Muscle of arm (tissue), 12 donors: Measurements from ENCODE around the gene AZIN2. TPM values are rescaled to one million over a fixed set of nuclear protein-coding genes. Genes with fewer than 3 reads are reported as not detected.

Source experiments
- DNase-seq: peaks from one replicate; pipeline ENCODE4 v3.0.0-alpha.2; 2013
- polyA plus RNA-seq, 12 donors: library from polyadenylated mRNA; unstranded; fragments of 120-200 nt; gene quantifications; one replicate each; pipeline ENCODE4 v1.2.1, GENCODE V29; 2013; ENCODE audit not compliant: insufficient read length in 12 of 12

Gene AZIN2
- polyA plus RNA-seq, 12 donors, result 3.3 to 9.9 (median 5.0) TPM; not detected in 1

GRCh38 chr1:33152685-33153432, 71.9 kb downstream of the AZIN2 start:
- DNase-seq, result no peak

GRCh38 chr1:33153650-33154049, 72.7 kb downstream of the AZIN2 start:
- DNase-seq, result no peak

GRCh38 chr1:33155877-33156538, 75.1 kb downstream of the AZIN2 start:
- no peak for DNase-seq

GRCh38 chr1:33157131-33157530, 76.2 kb downstream of the AZIN2 start:
- no peak for DNase-seq

- no peak for DNase-seq
These were observed 77.4 kb downstream of the AZIN2 start for GRCh38 chr1:33158366-33158765.

- DNase-seq, result no peak
These were observed 78.6 kb downstream of the AZIN2 start for GRCh38 chr1:33159577-33159976.

- peak; percentile 65 for DNase-seq
These were observed 80.2 kb downstream of the AZIN2 start for GRCh38 chr1:33161061-33161681.

GRCh38 chr1:33162141-33162540, 81.2 kb downstream of the AZIN2 start:
- no peak for DNase-seq

GRCh38 chr1:33163621-33164519, 82.9 kb downstream of the AZIN2 start:
- DNase-seq, result no peak

- no peak for DNase-seq
These were observed 84.3 kb downstream of the AZIN2 start for GRCh38 chr1:33165209-33165608.

GRCh38 chr1:33165809-33166208, 84.9 kb downstream of the AZIN2 start:
- DNase-seq, result no peak

GRCh38 chr1:33167650-33168447, 86.9 kb downstream of the AZIN2 start:
- DNase-seq, result no peak

GRCh38 chr1:33168556-33169289, 87.8 kb downstream of the AZIN2 start:
- no peak for DNase-seq

GRCh38 chr1:33169290-33170055, 88.5 kb downstream of the AZIN2 start:
- DNase-seq, result no peak

Other genes with a start within 250 kb of the AZIN2 start
- 100 to 1,000 TPM; 122 to 612 (median 192) TPM for gene FNDC5, start 210.2 kb upstream of the AZIN2 start, polyA plus RNA-seq
- 1 to 10 TPM in 1 of 12 donors, under 1 TPM in 8, not detected in 3; 0.22 to 1.4 (median 0.32) TPM for gene HPCA, start 194.7 kb upstream of the AZIN2 start, polyA plus RNA-seq
- gene TMEM54, start 179.8 kb upstream of the AZIN2 start, polyA plus RNA-seq, result 10 to 100 TPM in 3 of 12 donors, 1 to 10 TPM in 8, not detected in 1; 3.2 to 23.9 (median 5.4) TPM
- 10 to 100 TPM in 3 of 12 donors, 1 to 10 TPM in 8, not detected in 1; 6.8 to 19.2 (median 8.8) TPM for gene RNF19B, start 116.3 kb upstream of the AZIN2 start, polyA plus RNA-seq
- gene AK2, start 44.3 kb upstream of the AZIN2 start, polyA plus RNA-seq, result 100 to 1,000 TPM in 10 of 12 donors, 10 to 100 TPM in 1, not detected in 1; 99.0 to 163 (median 125) TPM
- 1 to 10 TPM in 11 of 12 donors, not detected in 1; 4.5 to 8.2 (median 5.6) TPM for gene TRIM62, start 100.9 kb downstream of the AZIN2 start, polyA plus RNA-seq
- gene ZNF362, start 175.3 kb downstream of the AZIN2 start, polyA plus RNA-seq, result 10 to 100 TPM in 11 of 12 donors, not detected in 1; 27.4 to 74.5 (median 33.1) TPM
- gene A3GALT2, start 239.9 kb downstream of the AZIN2 start, polyA plus RNA-seq, result not detected